Suprapubic skin (tissue), 4 donors: ENCODE data around the gene AMER1.

Source experiments
- POLR2A ChIP-seq, 2 donors: fragments of 450-650 bp; IDR thresholded peaks; one replicate each; pipeline ENCODE4 v1.6.1; 2017; ENCODE audit warnings: antibody characterized with exemption in 2 of 2, mild to moderate bottlenecking in 2 of 2, moderate library complexity in 2 of 2
- POLR2AphosphoS5 ChIP-seq, 3 donors: sonication (generic); formaldehyde crosslinking; IDR thresholded peaks; one replicate each; pipeline ENCODE4 v1.6.1; 2017; ENCODE audit warnings: antibody characterized with exemption in 3 of 3
- TF ChIP-seq, protein P1 (sequence below), 2 donors: fragments of 200-600 bp in 1 of 2; fragments of 450-650 bp in 1 of 2; sonication (generic) in 1 of 2; IDR thresholded peaks; one replicate each; pipeline ENCODE4 v1.5.1; 2016 to 2019; ENCODE audit warnings: antibody characterized with exemption in 2 of 2, mild to moderate bottlenecking in 1 of 2, moderate library complexity in 1 of 2

DNA sequence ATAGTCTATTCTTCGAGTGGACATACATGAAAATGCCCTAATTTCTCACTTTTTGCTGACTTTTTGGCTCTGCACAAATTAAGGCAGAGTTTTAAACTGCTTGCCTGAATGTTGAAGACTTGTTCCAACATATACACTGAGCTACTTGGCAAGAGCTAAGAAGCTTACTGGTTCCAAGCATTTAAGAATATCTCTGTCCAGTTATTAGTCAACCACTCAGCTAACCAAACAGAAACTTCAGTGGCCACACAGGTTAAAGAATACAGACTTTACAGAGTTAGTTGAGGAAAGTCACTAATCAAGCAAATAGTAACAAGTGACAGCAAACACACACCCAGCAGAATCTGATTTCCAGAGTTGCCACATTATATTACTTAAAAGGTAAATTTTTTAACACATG, 35.5 kb downstream of the AMER1 start:
- TF ChIP-seq POLR2AphosphoS5 (IDR thresholded peaks at IDR 0.05) (no peak), POLR2A (IDR thresholded peaks at IDR 0.05) (no peak)
- TF ChIP-seq, protein P1, sequence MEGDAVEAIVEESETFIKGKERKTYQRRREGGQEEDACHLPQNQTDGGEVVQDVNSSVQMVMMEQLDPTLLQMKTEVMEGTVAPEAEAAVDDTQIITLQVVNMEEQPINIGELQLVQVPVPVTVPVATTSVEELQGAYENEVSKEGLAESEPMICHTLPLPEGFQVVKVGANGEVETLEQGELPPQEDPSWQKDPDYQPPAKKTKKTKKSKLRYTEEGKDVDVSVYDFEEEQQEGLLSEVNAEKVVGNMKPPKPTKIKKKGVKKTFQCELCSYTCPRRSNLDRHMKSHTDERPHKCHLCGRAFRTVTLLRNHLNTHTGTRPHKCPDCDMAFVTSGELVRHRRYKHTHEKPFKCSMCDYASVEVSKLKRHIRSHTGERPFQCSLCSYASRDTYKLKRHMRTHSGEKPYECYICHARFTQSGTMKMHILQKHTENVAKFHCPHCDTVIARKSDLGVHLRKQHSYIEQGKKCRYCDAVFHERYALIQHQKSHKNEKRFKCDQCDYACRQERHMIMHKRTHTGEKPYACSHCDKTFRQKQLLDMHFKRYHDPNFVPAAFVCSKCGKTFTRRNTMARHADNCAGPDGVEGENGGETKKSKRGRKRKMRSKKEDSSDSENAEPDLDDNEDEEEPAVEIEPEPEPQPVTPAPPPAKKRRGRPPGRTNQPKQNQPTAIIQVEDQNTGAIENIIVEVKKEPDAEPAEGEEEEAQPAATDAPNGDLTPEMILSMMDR (IDR thresholded peaks at IDR 0.05) = no peak
